GM19397 (cell line): ENCODE results near the gene FHIT.

Experiments used
- ATAC-seq: cut with Tn5 transposase; IDR thresholded peaks from one replicate; pipeline ENCODE4 v1.9.1; 2021; ENCODE audit warnings: mild to moderate bottlenecking, moderate library complexity; ENCODE audit not compliant: unreplicated experiment

The FHIT gene

GRCh38 chr3:60313231-60313798 is 937.9 kb downstream of the FHIT start:
- ATAC-seq: no peak

- ATAC-seq: no peak
Observed at GRCh38 chr3:60309539-60310268, 941.5 kb downstream of the FHIT start.

GRCh38 chr3:60308808-60309207 is 942.4 kb downstream of the FHIT start:
- ATAC-seq: no peak

- ATAC-seq: no peak
Observed at GRCh38 chr3:60307562-60308199, 943.6 kb downstream of the FHIT start.

GRCh38 chr3:60304112-60304511 is 947.1 kb downstream of the FHIT start:
- ATAC-seq: no peak

GRCh38 chr3:60303160-60303559 is 948.1 kb downstream of the FHIT start:
- no peak for ATAC-seq

GRCh38 chr3:60301142-60301541 is 950.1 kb downstream of the FHIT start:
- no peak for ATAC-seq

- ATAC-seq: no peak
Observed at GRCh38 chr3:60298141-60298540, 953.1 kb downstream of the FHIT start.

GRCh38 chr3:60294181-60294580 is 957.1 kb downstream of the FHIT start:
- ATAC-seq: no peak

GRCh38 chr3:60291115-60291514 is 960.1 kb downstream of the FHIT start:
- ATAC-seq: no peak

- no peak for ATAC-seq
Observed at GRCh38 chr3:60290122-60290492, 961.1 kb downstream of the FHIT start.

- no peak for ATAC-seq
Observed at GRCh38 chr3:60289341-60290121, 961.7 kb downstream of the FHIT start.

GRCh38 chr3:60282866-60283265 is 968.4 kb downstream of the FHIT start:
- no peak for ATAC-seq

GRCh38 chr3:60281970-60282369 is 969.3 kb downstream of the FHIT start:
- ATAC-seq: no peak

- ATAC-seq: no peak
Observed at GRCh38 chr3:60277361-60277800, 973.9 kb downstream of the FHIT start.

- no peak for ATAC-seq
Observed at GRCh38 chr3:60276615-60277014, 974.6 kb downstream of the FHIT start.

- ATAC-seq: no peak
Observed at GRCh38 chr3:60274646-60275045, 976.6 kb downstream of the FHIT start.

- no peak for ATAC-seq
Observed at GRCh38 chr3:60274098-60274497, 977.2 kb downstream of the FHIT start.

- no peak for ATAC-seq
Observed at GRCh38 chr3:60269829-60270266, 981.4 kb downstream of the FHIT start.

GRCh38 chr3:60269377-60269776 is 981.9 kb downstream of the FHIT start:
- ATAC-seq: no peak

- ATAC-seq: peak; percentile 75
Observed at GRCh38 chr3:60268123-60268522, 983.1 kb downstream of the FHIT start.
